Breast epithelium (tissue), 3 donors: Measurements from ENCODE around the gene DUS2.

Source experiments
- CTCF ChIP-seq, 3 donors: fragments of 450-650 bp; IDR thresholded peaks; one replicate each; pipeline ENCODE4 v1.5.1; 2016 to 2017; ENCODE audit warnings: antibody characterized with exemption in 3 of 3, mild to moderate bottlenecking in 3 of 3, moderate library complexity in 3 of 3
- POLR2A ChIP-seq: fragments of 450-650 bp; IDR thresholded peaks from one replicate; pipeline ENCODE4 v1.6.1; 2016; ENCODE audit warnings: antibody characterized with exemption, mild to moderate bottlenecking, moderate library complexity
- POLR2AphosphoS5 ChIP-seq, 3 donors: sonication (generic); formaldehyde crosslinking; IDR thresholded peaks; one replicate each; pipeline ENCODE4 v1.6.1; 2017; ENCODE audit warnings: antibody characterized with exemption in 3 of 3

- TF ChIP-seq POLR2AphosphoS5 (IDR thresholded peaks at IDR 0.05) (no peak), CTCF (IDR thresholded peaks at IDR 0.05) (no peak), POLR2A (no peak)
Observed at GRCh38 chr16:68013440-68013839, 9.6 kb upstream of the DUS2 start.
